HEK293T (cell line): ENCODE results near the gene IFITM1.

ENCODE experiments used
- CTCF ChIA-PET: fragments of 350-600 bp; formaldehyde crosslinking; extraction: SDS; loops from one replicate; lab custom pipeline; 2021; ENCODE audit warnings: antibody characterized with exemption, inconsistent platforms; lab: Yijun Ruan, JAX
- POLR2A ChIA-PET: fragments of 350-600 bp; formaldehyde crosslinking; extraction: SDS; loops from one replicate; lab custom pipeline; 2020; ENCODE audit warnings: antibody characterized with exemption, inconsistent platforms; lab: Yijun Ruan, JAX
- DNase-seq: peaks from one replicate; pipeline ENCODE4 v3.0.0; 2012; ENCODE audit warnings: mixed read lengths; ENCODE audit errors: extremely low spot score
- ARNT ChIP-seq: fragments of 450-650 bp; IDR thresholded peaks from 2 replicates; pipeline ENCODE4 v1.6.1; 2017; ENCODE audit warnings: mild to moderate bottlenecking
- BHLHE40 ChIP-seq: fragments of 450-650 bp; IDR thresholded peaks from 2 replicates; pipeline ENCODE4 v1.6.1; 2016; ENCODE audit warnings: mild to moderate bottlenecking, moderate library complexity, borderline replicate concordance
- CTBP1 ChIP-seq: fragments of 450-650 bp; IDR thresholded peaks from 2 replicates; pipeline ENCODE4 v1.6.1; 2016; ENCODE audit warnings: borderline replicate concordance
- ELF4 ChIP-seq: fragments of 450-650 bp; IDR thresholded peaks from 2 replicates; pipeline ENCODE4 v1.6.1; 2017; ENCODE audit warnings: antibody characterized with exemption
- FOXA1 ChIP-seq: fragments of 450-650 bp; IDR thresholded peaks from 2 replicates; pipeline ENCODE4 v1.6.1; 2016; ENCODE audit warnings: mild to moderate bottlenecking
- FOXK2 ChIP-seq: fragments of 450-650 bp; IDR thresholded peaks from 2 replicates; pipeline ENCODE4 v1.6.1; 2016; ENCODE audit warnings: mild to moderate bottlenecking
- FOXM1 ChIP-seq: fragments of 450-650 bp; IDR thresholded peaks from 2 replicates; pipeline ENCODE4 v1.6.1; 2017; ENCODE audit warnings: mild to moderate bottlenecking, borderline replicate concordance
- HDGF ChIP-seq: fragments of 450-650 bp; IDR thresholded peaks from 2 replicates; pipeline ENCODE4 v1.6.1; 2017; ENCODE audit warnings: antibody characterized with exemption, borderline replicate concordance
- L3MBTL2 ChIP-seq: fragments of 450-650 bp; conservative IDR thresholded peaks from 2 replicates; pipeline ENCODE4 v1.6.1; 2016; ENCODE audit warnings: mild to moderate bottlenecking
- LEF1 ChIP-seq: fragments of 450-650 bp; IDR thresholded peaks from 2 replicates; pipeline ENCODE4 v1.6.1; 2017; ENCODE audit warnings: mild to moderate bottlenecking, borderline replicate concordance
- NFRKB ChIP-seq: fragments of 450-650 bp; IDR thresholded peaks from 2 replicates; pipeline ENCODE4 v1.6.1; 2016; ENCODE audit warnings: mild to moderate bottlenecking, moderate library complexity
- SP1 ChIP-seq: fragments of 450-650 bp; IDR thresholded peaks from 2 replicates; pipeline ENCODE4 v1.6.1; 2017
- SUZ12 ChIP-seq: fragments of 450-650 bp; IDR thresholded peaks from 2 replicates; pipeline ENCODE4 v1.6.1; 2016; ENCODE audit warnings: mild to moderate bottlenecking
- TARDBP ChIP-seq: fragments of 450-650 bp; IDR thresholded peaks from 2 replicates; pipeline ENCODE4 v1.6.1; 2016
- ZNF384 ChIP-seq: fragments of 450-650 bp; IDR thresholded peaks from 2 replicates; pipeline ENCODE4 v1.6.1; 2016
- TF ChIP-seq, protein P1 (sequence below): fragments of 450-650 bp; IDR thresholded peaks from 2 replicates; pipeline ENCODE4 v1.6.1; 2016

Gene IFITM1

DNA sequence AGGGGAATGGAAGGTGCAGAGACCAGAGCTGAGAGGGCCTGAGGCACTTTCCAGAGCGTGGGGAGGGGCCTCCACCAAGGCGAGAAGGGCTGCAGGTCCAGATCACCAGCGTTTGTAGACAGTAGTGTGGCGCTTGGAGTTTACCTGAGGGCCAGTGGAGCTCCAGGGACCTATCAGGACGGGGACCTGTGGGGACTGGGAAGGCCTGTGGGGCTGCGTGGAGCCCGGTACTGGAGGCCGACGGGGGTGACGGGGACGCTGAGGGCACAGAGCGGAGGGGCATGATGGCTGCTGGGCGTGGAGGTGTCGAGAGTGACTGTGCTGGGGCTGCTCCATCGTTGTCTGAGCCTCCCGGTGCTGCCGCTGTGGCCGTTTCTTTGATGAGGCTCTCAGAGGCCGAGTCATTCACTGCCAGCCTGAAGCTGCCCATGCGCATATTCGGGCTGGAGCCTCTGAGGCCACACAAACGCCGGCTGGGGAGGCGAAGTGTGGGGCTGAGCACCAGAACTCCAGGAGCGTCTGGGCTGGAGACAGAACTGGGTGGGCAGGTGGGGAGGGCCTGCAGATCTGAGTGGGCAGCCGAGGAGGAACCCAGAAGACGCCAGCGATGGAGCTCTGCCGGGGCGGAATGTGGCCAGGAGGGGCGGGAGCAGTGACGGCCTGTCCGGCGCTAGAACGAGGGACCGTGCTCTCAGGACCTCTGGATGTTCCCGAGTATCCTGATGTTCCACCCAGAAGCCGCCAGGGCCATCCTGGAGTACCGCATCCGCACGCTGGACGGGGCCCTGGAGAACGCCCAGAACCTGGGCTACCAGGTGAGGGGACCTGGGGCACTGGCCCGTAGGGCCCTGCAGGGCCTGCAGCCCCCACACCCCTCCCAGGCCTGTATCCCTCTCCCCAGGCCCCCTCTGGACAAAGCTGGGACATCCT lies 22.3 kb upstream of the IFITM1 start:
- TF ChIP-seq BHLHE40 (no peak), L3MBTL2 (no peak), ELF4 (no peak), FOXA1 (no peak), CTBP1 (no peak), SP1 (no peak)
- TF ChIP-seq, protein P1, sequence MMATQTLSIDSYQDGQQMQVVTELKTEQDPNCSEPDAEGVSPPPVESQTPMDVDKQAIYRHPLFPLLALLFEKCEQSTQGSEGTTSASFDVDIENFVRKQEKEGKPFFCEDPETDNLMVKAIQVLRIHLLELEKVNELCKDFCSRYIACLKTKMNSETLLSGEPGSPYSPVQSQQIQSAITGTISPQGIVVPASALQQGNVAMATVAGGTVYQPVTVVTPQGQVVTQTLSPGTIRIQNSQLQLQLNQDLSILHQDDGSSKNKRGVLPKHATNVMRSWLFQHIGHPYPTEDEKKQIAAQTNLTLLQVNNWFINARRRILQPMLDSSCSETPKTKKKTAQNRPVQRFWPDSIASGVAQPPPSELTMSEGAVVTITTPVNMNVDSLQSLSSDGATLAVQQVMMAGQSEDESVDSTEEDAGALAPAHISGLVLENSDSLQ: no peak
- CTCF ChIA-PET: no interaction called here
- POLR2A ChIA-PET: interaction anchor here (1.5 kb wide), 1 partner anchor 84 kb away, joined by 3 read pairs; the partner anchor contains the start of genes BET1L and RIC8A
- no peak for DNase-seq

DNA sequence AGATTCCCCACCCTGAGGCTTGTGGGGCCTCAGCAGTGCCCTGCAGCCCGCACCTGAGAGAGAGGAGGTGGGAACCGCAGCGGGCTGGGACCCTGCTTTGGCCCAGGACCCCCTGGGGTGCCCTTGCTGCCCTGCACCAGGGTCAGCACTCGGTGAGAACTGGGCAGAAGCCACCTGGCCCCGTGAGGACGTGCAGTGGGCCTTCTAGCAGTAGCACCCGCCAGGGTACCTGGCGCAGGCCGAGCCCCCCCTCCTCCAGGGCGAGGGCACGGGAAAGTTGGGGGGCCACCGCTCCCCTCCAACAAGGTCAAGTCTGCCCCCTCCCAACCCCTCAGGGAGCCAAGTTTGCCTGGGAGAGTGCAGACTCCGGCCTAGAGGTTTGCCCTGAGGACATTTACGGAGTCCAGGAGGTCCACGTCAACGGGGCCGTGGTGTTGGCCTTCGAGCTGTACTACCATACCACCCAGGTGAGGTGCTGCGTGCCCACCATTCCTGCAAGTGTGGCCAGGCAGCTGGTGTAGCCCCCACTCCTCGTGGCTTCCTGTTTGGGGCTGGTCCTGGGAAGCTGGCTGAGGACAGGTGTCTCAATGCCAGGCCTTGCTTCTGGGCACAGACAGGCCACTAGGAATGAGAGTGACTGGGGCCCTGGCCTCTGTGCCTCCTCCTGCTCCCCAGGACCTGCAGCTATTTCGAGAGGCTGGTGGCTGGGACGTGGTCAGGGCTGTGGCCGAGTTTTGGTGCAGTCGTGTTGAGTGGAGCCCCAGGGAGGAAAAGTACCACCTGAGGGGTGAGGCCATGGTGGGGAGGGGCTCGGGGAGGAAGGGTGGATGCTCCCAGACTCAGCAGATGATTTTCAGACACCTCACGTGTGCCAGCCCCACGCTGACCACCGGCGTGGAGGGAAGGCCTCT lies 21.4 kb upstream of the IFITM1 start:
- ChIA-PET POLR2A (no interaction called here), CTCF (no interaction called here)
- no peak for DNase-seq

DNA sequence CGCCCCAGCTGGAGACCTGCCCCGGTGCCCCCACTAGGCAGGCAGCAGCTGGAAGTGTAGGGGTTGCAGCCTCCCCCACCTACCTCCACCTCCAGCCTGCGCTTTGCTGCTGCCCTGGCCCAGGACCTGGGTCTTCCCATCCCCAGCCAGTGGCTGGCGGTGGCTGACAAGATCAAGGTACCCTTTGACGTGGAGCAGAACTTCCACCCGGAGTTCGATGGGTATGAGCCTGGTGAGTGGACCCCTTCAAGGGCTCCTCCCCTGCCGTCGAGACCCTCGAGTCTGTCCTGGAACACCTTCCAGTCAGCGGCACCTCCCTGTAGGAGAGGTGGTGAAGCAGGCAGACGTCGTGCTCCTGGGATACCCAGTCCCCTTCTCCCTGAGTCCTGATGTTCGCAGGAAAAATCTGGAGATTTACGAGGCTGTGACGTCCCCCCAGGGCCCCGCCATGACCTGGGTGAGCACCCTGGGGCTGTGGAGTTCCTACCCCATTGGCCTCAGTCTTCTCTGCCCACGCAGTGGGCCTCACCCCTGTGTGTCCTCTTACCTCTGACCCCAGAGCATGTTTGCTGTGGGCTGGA lies 20.5 kb upstream of the IFITM1 start:
- CTCF ChIA-PET: no interaction called here
- POLR2A ChIA-PET: no interaction called here
- DNase-seq: no peak
- TF ChIP-seq HDGF (no peak), FOXM1 (no peak), L3MBTL2 (no peak), CTBP1 (no peak), TARDBP (no peak), ELF4 (no peak), SUZ12 (no peak), BHLHE40 (no peak), LEF1 (no peak), SP1 (no peak), FOXK2 (no peak), NFRKB (no peak), ZNF384 (no peak), FOXA1 (no peak)
- TF ChIP-seq, protein P1: no peak

More for the DNA sequence above, 21.4 kb upstream of the IFITM1 start:
- TF ChIP-seq ARNT: no peak
- no peak for TF ChIP-seq TARDBP
- TF ChIP-seq L3MBTL2: no peak
- TF ChIP-seq FOXK2: no peak
- TF ChIP-seq FOXM1: no peak
- TF ChIP-seq SP1: no peak
- TF ChIP-seq CTBP1: no peak
- no peak for TF ChIP-seq ELF4
- TF ChIP-seq SUZ12: no peak
- TF ChIP-seq NFRKB: no peak
- TF ChIP-seq, protein P1: no peak
- TF ChIP-seq BHLHE40: no peak
- no peak for TF ChIP-seq HDGF
- TF ChIP-seq FOXA1: no peak

DNA sequence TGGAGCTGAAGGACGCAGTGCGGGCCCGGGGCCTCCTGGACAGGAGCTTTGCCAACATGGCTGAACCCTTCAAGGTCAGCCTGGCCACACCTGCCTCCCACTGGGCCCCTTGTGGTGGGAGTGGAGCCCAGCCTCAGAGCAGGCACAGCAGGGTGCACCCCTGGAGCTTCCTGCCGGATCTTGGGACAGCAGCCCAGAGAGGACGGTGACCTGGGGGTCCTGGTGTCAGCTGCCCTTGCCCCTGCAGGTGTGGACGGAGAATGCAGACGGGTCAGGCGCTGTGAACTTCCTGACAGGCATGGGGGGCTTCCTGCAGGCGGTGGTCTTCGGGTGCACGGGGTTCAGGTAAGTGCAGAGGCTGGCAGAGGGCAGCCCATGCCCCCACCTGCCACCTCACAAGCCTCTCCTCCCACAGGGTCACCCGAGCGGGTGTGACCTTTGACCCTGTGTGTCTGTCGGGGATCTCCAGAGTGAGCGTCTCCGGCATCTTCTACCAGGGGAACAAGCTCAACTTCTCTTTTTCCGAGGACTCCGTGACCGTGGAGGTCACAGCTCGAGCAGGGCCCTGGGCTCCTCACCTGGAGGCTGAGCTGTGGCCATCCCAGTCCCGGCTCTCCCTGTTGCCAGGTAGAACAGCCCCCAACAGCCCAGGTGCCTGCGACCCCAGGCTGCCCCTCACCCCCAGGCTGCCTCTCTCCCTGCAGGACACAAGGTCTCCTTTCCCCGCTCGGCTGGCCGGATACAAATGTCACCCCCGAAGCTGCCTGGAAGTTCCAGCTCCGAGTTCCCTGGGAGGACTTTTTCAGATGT lies 19.8 kb upstream of the IFITM1 start:
- CTCF ChIA-PET: interaction anchor here (1.7 kb wide), 1 partner anchor 13 kb away, joined by 5 read pairs; no protein-coding TSS in a partner anchor
- POLR2A ChIA-PET: no interaction called here
- TF ChIP-seq ARNT: no peak
- no peak for TF ChIP-seq L3MBTL2
- no peak for TF ChIP-seq HDGF
- no peak for TF ChIP-seq SUZ12
- TF ChIP-seq BHLHE40: no peak
- TF ChIP-seq SP1: no peak
- no peak for TF ChIP-seq ELF4
- no peak for TF ChIP-seq FOXM1
- no peak for TF ChIP-seq FOXA1
- TF ChIP-seq CTBP1: no peak
- TF ChIP-seq, protein P1: no peak
- TF ChIP-seq TARDBP: no peak
- no peak for TF ChIP-seq NFRKB
- TF ChIP-seq FOXK2: no peak
- TF ChIP-seq LEF1: no peak

More for the DNA sequence above, 19.8 kb upstream of the IFITM1 start:
- DNase-seq: no peak
